Keratinocyte (primary cell): ENCODE measurements around the gene B3GAT1. TPM values are rescaled to one million over a fixed set of nuclear protein-coding genes. Genes with fewer than 3 reads are reported as not detected.

Experiments
- DNase-seq: peaks from one replicate; pipeline ENCODE4 v3.0.0-alpha.2; 2011; ENCODE audit warnings: low read depth, missing footprints, low spot score
- FAIRE-seq: peaks from 2 replicates; lab custom pipeline; 2011; peaks lifted over from hg19 to GRCh38; lab: Jason Lieb, UNC
- H2AFZ ChIP-seq: 2 replicates; pipeline ENCODE4 v1.6.0; 2012; ENCODE audit warnings: low read length, control low read depth, inconsistent platforms; ENCODE audit not compliant: control insufficient read depth
- H3K27ac ChIP-seq: 2 replicates; pipeline ENCODE4 v1.5.1; 2011; ENCODE audit warnings: low read length; ENCODE audit not compliant: control insufficient read depth, insufficient read depth
- H3K27me3 ChIP-seq: 3 replicates; pipeline ENCODE4 v1.6.0; 2011; ENCODE audit warnings: low read length; ENCODE audit not compliant: control insufficient read depth, insufficient read depth; ENCODE audit errors: extremely low read depth
- H3K36me3 ChIP-seq, 2 experiments: 2 replicates in 1 of 2; 3 replicates in 1 of 2; pipeline ENCODE4 v1.5.1; 2011; ENCODE audit warnings: low read length in 2 of 2, mild to moderate bottlenecking in 1 of 2; ENCODE audit not compliant: control insufficient read depth in 2 of 2, insufficient read depth in 2 of 2; ENCODE audit errors: extremely low read depth in 1 of 2
- H3K4me1 ChIP-seq: 3 replicates; pipeline ENCODE4 v1.5.1; 2011; ENCODE audit warnings: low read length; ENCODE audit not compliant: control insufficient read depth, insufficient read depth; ENCODE audit errors: extremely low read depth
- H3K4me2 ChIP-seq: 3 replicates; pipeline ENCODE4 v1.6.0; 2011; ENCODE audit warnings: low read depth, low read length; ENCODE audit not compliant: control insufficient read depth, insufficient read depth; ENCODE audit errors: extremely low read depth
- H3K4me3 ChIP-seq, 3 experiments: fragments of 200-600 bp in 1 of 3; sonication (generic) in 1 of 3; 2 replicates in 2 of 3; 3 replicates in 1 of 3; pipeline ENCODE4 v1.5.1; 2011 to 2016; ENCODE audit warnings: low read length in 3 of 3, mild to moderate bottlenecking in 3 of 3, control low read depth in 2 of 3, inconsistent platforms in 1 of 3, low read depth in 1 of 3, mixed read lengths in 1 of 3, mixed run types in 1 of 3, moderate library complexity in 1 of 3; ENCODE audit not compliant: control insufficient read depth in 2 of 3, insufficient read depth in 2 of 3; ENCODE audit errors: extremely low read depth in 1 of 3
- H3K79me2 ChIP-seq: 2 replicates; pipeline ENCODE4 v1.6.0; 2012; ENCODE audit warnings: low read length; ENCODE audit not compliant: control insufficient read depth, insufficient read depth
- H3K9ac ChIP-seq: 3 replicates; pipeline ENCODE4 v1.6.0; 2011; ENCODE audit warnings: low read length; ENCODE audit not compliant: control insufficient read depth, insufficient read depth; ENCODE audit errors: extremely low read depth
- H3K9me1 ChIP-seq: 3 replicates; pipeline ENCODE4 v1.6.0; 2011; ENCODE audit warnings: low read length; ENCODE audit not compliant: control insufficient read depth, insufficient read depth; ENCODE audit errors: extremely low read depth
- H3K9me3 ChIP-seq: 2 replicates; pipeline ENCODE4 v1.5.1; 2012; ENCODE audit warnings: low read depth, low read length; ENCODE audit not compliant: control insufficient read depth
- H4K20me1 ChIP-seq: 3 replicates; pipeline ENCODE4 v1.6.0; 2011; ENCODE audit warnings: low read length; ENCODE audit not compliant: control insufficient read depth, insufficient read depth; ENCODE audit errors: extremely low read depth
- CTCF ChIP-seq, 3 experiments: IDR thresholded peaks in 1 of 3; conservative IDR thresholded peaks in 1 of 3; optimal IDR thresholded peaks in 1 of 3; 2 replicates in 2 of 3; 3 replicates in 1 of 3; pipeline versions ENCODE3 to v1.5.1; 2011; ENCODE audit warnings: low read length in 3 of 3, mild to moderate bottlenecking in 3 of 3, moderate library complexity in 2 of 3, control low read depth in 1 of 3, inconsistent platforms in 1 of 3; ENCODE audit not compliant: insufficient read depth in 2 of 3; ENCODE audit errors: extremely low read depth in 1 of 3
- EZH2 ChIP-seq: IDR thresholded peaks from one replicate; pipeline ENCODE4 v1.6.1; 2012; ENCODE audit warnings: inconsistent platforms, mild to moderate bottlenecking, low read length, moderate library complexity
- dilution Hi-C: fragments of 300-500 bp; cut with MboI; formaldehyde crosslinking; loops from one replicate; pipeline ENCODE4 v1.7.0; 2020; ENCODE audit warnings: low sequenced_read_pairs; ENCODE audit not compliant: extremely low pct_ligation_motif_present
- polyA plus RNA-seq, 5 experiments: library from polyadenylated mRNA; depleted of rRNA in 3 of 5; stranded (reverse) in 3 of 5; stranded (forward) in 1 of 5; unstranded in 1 of 5; fragments of >200 nt; gene quantifications; 1 replicate in 1 of 5; 2 replicates in 3 of 5; 3 replicates in 1 of 5; pipeline versions ENCODE4 v1.2.1 to v1.2.3, GENCODE V29; 2011 to 2012; ENCODE audit warnings: missing spikeins in 2 of 5, low read depth in 1 of 5, low replicate concordance in 1 of 5

The B3GAT1 gene
- polyA plus RNA-seq, 1 donor (not counting 4 experiments of a cell fraction or from before 2014, with no cell fraction given), result 0.04 TPM

GRCh38 chr11:134388590-134388989, 23.5 kb downstream of the B3GAT1 start:
- H3K4me2 ChIP-seq, result no peak overlapping the region
- H3K27me3 ChIP-seq, result peaks cover 14% of the 10 kb centered on the region
- no peak overlapping the region for H3K9ac ChIP-seq
- no peak overlapping the region for H3K4me3 ChIP-seq
- H3K9me1 ChIP-seq, result no peaks in the 10 kb centered on the region
- FAIRE-seq (no peak), DNase-seq (no peak)
- H3K4me1 ChIP-seq, result no peaks in the 10 kb centered on the region
- H3K79me2 ChIP-seq, result no peaks in the 10 kb centered on the region
- dilution Hi-C loops, result no loop called here
- no peaks in the 10 kb centered on the region for H3K9me3 ChIP-seq
- H3K27ac ChIP-seq, result no peak overlapping the region
- H4K20me1 ChIP-seq, result no peaks in the 10 kb centered on the region
- no peaks in the 10 kb centered on the region for H3K36me3 ChIP-seq
- TF ChIP-seq EZH2 (no peak), CTCF (optimal IDR thresholded peaks at IDR 0.05 in 1 of 3, IDR thresholded peaks at IDR 0.05 in 1 of 3, conservative IDR thresholded peaks at IDR 0.05 in 1 of 3; ENCODE audit: extremely low read depth in 1 of 3, insufficient read depth in 2 of 3, low read length in 3 of 3) (no peak)
- no peak overlapping the region for H2AFZ ChIP-seq

GRCh38 chr11:134387501-134387900, 24.5 kb downstream of the B3GAT1 start:
- H3K27ac ChIP-seq, result no peak overlapping the region
- no peaks in the 10 kb centered on the region for H3K9me3 ChIP-seq
- dilution Hi-C loops, result no loop called here
- no peaks in the 10 kb centered on the region for H3K36me3 ChIP-seq
- no peak overlapping the region for H3K4me2 ChIP-seq
- no peak overlapping the region for H3K9ac ChIP-seq
- H3K4me3 ChIP-seq, result no peak overlapping the region
- H3K27me3 ChIP-seq, result peaks cover 14% of the 10 kb centered on the region
- H2AFZ ChIP-seq, result no peak overlapping the region
- no peaks in the 10 kb centered on the region for H3K4me1 ChIP-seq
- H4K20me1 ChIP-seq, result no peaks in the 10 kb centered on the region
- FAIRE-seq, result no peak
- H3K9me1 ChIP-seq, result no peaks in the 10 kb centered on the region
- H3K79me2 ChIP-seq, result no peaks in the 10 kb centered on the region
- no peak for TF ChIP-seq EZH2
- no peak for TF ChIP-seq CTCF (optimal IDR thresholded peaks at IDR 0.05 in 1 of 3, IDR thresholded peaks at IDR 0.05 in 1 of 3, conservative IDR thresholded peaks at IDR 0.05 in 1 of 3; ENCODE audit: extremely low read depth in 1 of 3, insufficient read depth in 2 of 3, low read length in 3 of 3)
- DNase-seq, result no peak
